GM13977 (cell line): Measurements from ENCODE around the gene IPO11.
A peak's percentile ranks its signal among the peaks of the same experiment; 100 is the strongest.

ENCODE experiments used
- DNase-seq: peaks from one replicate; pipeline ENCODE4 v3.0.0; 2012; ENCODE audit warnings: low spot score
- CTCF ChIP-seq: IDR thresholded peaks from 2 replicates; pipeline ENCODE4 v1.5.1; 2012; ENCODE audit warnings: mild to moderate bottlenecking, control low read depth; ENCODE audit not compliant: insufficient read depth; ENCODE audit errors: extremely low read depth, missing control alignments
- in situ Hi-C: fragments of 300-500 bp; cut with MboI; formaldehyde crosslinking; loops from one replicate; pipeline ENCODE4 v1.12.0; 2022; ENCODE audit warnings: low sequenced_read_pairs, low pct_unique_long_range_greater_than_20kb, mixed read lengths, inconsistent platforms; ENCODE audit not compliant: unreplicated experiment

Gene IPO11

DNA sequence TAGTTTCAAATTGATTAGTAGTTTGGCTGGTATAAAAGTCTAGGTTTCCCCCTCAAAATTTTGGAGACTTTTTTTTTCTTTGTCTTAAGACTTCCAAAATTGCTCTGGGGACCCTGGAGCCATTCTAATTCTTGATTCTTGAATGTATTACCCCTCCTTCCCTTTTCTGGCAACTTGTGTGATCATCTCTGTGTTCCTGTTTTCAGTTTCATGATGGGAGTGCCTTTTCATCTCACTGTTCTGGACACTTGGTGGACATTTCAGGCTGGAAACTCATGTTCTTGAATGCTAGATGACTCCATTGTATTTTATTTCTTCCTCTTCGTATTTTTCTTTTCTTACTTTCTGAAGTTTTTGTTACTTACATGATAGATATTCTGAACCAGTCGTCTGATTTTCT, 108.8 kb downstream of the IPO11 start:
- no peak for TF ChIP-seq CTCF
- in situ Hi-C loops, result no loop called here
- DNase-seq, result peak; percentile 12

DNA sequence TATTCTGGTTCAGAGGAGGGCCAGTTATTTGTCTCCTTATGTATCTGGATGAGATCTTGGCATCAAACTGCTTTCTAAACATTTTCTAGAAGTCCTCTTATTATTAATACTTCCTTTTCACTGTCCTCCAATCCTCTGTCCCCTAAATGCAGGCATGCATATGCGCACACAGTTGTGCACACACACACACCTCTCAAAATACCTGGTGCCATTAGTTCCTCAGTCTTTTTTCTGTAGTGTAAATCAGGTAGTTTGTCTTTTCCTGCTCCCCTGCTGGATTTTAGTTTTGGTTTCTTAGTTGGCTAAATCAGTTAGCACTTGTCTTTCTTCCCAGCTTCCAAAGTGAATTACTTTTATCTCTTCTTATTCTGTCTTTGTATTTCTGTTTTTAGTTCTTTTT, 110.2 kb downstream of the IPO11 start:
- TF ChIP-seq CTCF, result no peak
- in situ Hi-C loops, result no loop called here
- no peak for DNase-seq

GRCh38 chr5:62533597-62533996, 121.0 kb downstream of the IPO11 start:
- in situ Hi-C loops, result no loop called here
- TF ChIP-seq CTCF, result no peak
- no peak for DNase-seq

DNA sequence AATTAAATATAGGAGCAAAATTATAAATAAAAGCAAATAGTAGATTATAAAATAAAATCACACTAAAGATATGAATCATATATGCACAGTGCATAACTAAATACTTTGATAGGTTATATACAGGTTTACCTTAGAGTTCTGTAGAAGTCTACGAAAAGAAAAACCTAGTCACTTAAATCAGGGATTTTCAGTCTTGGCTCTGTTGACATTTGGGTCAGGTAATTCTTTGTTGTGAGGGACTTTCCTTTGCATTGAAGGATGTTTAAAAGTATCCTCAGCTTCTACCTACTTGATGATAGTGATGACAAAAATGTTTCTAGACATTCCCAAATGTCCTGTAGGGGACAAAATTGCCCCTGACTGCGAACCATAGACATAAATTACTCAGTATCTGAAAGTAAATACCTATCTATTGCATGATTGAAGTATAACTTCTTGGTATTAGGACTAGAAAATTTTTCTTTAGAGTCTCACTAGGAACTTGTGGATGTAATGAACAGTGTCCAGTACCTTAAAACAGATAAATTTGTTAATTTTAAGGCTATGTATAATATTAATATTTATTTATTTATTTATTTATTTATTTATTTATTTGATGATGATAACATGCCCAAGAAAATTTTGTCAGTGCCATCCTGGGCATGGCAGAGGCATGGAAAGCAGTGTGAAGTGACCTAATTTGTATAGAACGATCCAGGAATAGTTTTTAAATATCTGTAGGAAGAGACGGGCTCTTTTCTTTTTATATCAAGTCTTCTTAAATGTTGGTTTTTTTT, 122.1 kb downstream of the IPO11 start:
- in situ Hi-C loops, result no loop called here
- no peak for TF ChIP-seq CTCF
- no peak for DNase-seq

DNA sequence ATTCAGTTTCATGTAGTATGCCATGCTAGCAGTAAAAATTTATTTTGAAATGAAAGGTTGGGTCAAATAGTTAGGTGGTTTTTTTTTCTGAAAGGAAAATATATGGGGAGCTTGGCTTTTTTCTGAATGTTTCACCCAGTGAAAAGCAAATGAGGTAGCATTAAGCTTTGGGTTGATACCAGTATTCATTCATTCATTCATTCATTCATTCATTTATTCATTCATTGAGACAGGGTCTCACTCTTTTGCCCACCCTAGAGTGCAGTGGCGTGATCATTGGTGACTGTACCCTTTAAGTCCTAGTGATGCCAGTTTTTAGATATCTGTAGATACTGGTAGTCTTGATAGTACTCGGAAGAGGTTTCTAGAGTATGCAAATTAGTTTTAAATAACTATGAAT, 123.7 kb downstream of the IPO11 start:
- DNase-seq, result no peak
- in situ Hi-C loops, result no loop called here
- TF ChIP-seq CTCF, result no peak

GRCh38 chr5:62536783-62537182, 124.2 kb downstream of the IPO11 start:
- TF ChIP-seq CTCF, result no peak
- DNase-seq, result no peak
- in situ Hi-C loops, result no loop called here
